ENCODE results near the gene MNT. TPM values are rescaled to one million over a fixed set of nuclear protein-coding genes. Genes with fewer than 3 reads are reported as not detected.

MNT gene
- total RNA-seq, 1 donor from 2014 or later: 32.7 TPM

DNA sequence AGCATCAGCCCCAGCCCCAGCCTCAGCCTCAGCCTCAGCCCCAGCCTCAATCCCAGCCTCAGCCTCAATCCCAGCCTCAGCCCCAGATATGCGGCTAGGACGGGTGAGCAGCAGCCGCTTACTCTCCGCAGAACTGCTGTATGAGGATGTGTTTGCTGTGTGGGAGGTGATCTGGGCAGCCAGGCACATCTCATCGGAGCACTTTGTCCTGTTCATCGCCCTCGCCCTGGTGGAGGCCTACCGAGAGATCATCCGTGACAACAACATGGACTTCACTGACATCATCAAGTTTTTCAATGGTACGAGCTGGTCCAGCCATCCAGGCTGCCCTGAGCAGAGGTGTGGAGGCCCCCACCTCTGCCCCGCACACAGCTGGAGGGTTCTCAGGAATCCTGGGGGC is 22.0 kb downstream of the MNT start:
- peaks cover 54% of the 10 kb centered on the region for H3K36me3 ChIP-seq
- intact Hi-C loops (cut with DNase I): no loop called here
- TF ChIP-seq CTCF (IDR thresholded peaks at IDR 0.05): no peak
- ATAC-seq: no peak
- H3K9me3 ChIP-seq: no peaks in the 10 kb centered on the region
- H3K27me3 ChIP-seq: no peaks in the 10 kb centered on the region
- H3K4me3 ChIP-seq: no peak overlapping the region
- no peaks in the 10 kb centered on the region for H3K4me1 ChIP-seq
- no peak for DNase-seq
- H3K27ac ChIP-seq: no peak overlapping the region

DNA sequence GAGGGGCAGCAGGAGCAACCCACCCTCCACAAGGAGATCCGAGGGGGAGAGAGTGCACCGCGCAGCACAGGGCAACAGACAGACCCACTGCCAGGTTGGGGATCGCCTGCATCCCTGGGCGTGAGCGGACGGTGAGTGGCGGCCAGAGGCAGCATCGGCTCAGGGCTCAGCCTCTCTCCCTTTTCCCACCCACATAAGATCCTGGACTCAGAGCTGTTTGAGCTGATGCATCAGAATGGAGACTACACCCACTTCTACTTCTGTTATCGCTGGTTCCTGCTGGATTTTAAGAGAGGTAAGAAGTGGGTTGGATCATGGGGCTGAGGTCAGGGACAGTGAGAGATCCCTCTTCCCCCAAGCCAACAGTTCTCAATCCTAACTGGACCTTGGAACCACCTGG is 23.2 kb downstream of the MNT start:
- TF ChIP-seq CTCF (IDR thresholded peaks at IDR 0.05): no peak
- H3K27ac ChIP-seq: no peak overlapping the region
- no peaks in the 10 kb centered on the region for H3K9me3 ChIP-seq
- intact Hi-C loops (cut with DNase I): no loop called here
- no peak overlapping the region for H3K4me3 ChIP-seq
- no peaks in the 10 kb centered on the region for H3K4me1 ChIP-seq
- peaks cover 66% of the 10 kb centered on the region for H3K36me3 ChIP-seq
- no peak for DNase-seq
- ATAC-seq: no peak
- H3K27me3 ChIP-seq: no peaks in the 10 kb centered on the region

- Histone ChIP-seq H3K9me3 (no peaks in the 10 kb centered on the region), H3K27ac (no peak overlapping the region), H3K27me3 (no peaks in the 10 kb centered on the region), H3K4me3 (no peak overlapping the region), H3K36me3 (peaks cover 75% of the 10 kb centered on the region), H3K4me1 (no peaks in the 10 kb centered on the region)
- ATAC-seq: no peak
- TF ChIP-seq CTCF (IDR thresholded peaks at IDR 0.05): no peak
- intact Hi-C loops (cut with DNase I): no loop called here
- no peak for DNase-seq
Measured at GRCh38 chr17:2376107-2376506, 24.8 kb downstream of the MNT start.

GRCh38 chr17:2375406-2375805 is 25.5 kb downstream of the MNT start:
- Histone ChIP-seq H3K27me3 (no peaks in the 10 kb centered on the region), H3K4me3 (no peak overlapping the region), H3K36me3 (peaks cover 75% of the 10 kb centered on the region), H3K4me1 (no peaks in the 10 kb centered on the region), H3K27ac (no peak overlapping the region), H3K9me3 (no peaks in the 10 kb centered on the region)
- no peak for DNase-seq
- TF ChIP-seq CTCF (IDR thresholded peaks at IDR 0.05): no peak
- no peak for ATAC-seq
- intact Hi-C loops (cut with DNase I): no loop called here

GRCh38 chr17:2374549-2375285 is 26.1 kb downstream of the MNT start:
- Histone ChIP-seq H3K4me1 (no peaks in the 10 kb centered on the region), H3K27ac (no peak overlapping the region), H3K9me3 (no peaks in the 10 kb centered on the region), H3K27me3 (no peaks in the 10 kb centered on the region), H3K36me3 (peaks cover 71% of the 10 kb centered on the region), H3K4me3 (no peak overlapping the region)
- ATAC-seq (no peak), DNase-seq (no peak)
- no peak for TF ChIP-seq CTCF (IDR thresholded peaks at IDR 0.05)
- intact Hi-C loops (cut with DNase I): no loop called here

- no peak overlapping the region for H3K4me3 ChIP-seq
- ATAC-seq (no peak), DNase-seq (no peak)
- no peaks in the 10 kb centered on the region for H3K27me3 ChIP-seq
- no peak overlapping the region for H3K27ac ChIP-seq
- intact Hi-C loops (cut with DNase I): no loop called here
- no peaks in the 10 kb centered on the region for H3K9me3 ChIP-seq
- peaks cover 58% of the 10 kb centered on the region for H3K36me3 ChIP-seq
- no peak for TF ChIP-seq CTCF (IDR thresholded peaks at IDR 0.05)
- H3K4me1 ChIP-seq: no peaks in the 10 kb centered on the region
Measured at GRCh38 chr17:2373179-2373578, 27.7 kb downstream of the MNT start.

Data from upper lobe of right lung (tissue), 1 donor.